Muscle layer of colon (tissue), 2 donors: ENCODE data around the gene NCLN.
"Not testable (repeated sequence)": the region's sequence is repeated elsewhere in the genome, so short reads cannot be mapped to it uniquely, and the experiment has no call there.

Experiments
- H3K27ac ChIP-seq: one replicate; pipeline ENCODE4 v1.7.0; 2013; ENCODE audit warnings: low read depth, mild to moderate bottlenecking, low read length, moderate library complexity
- H3K27me3 ChIP-seq, 2 donors: one replicate each; pipeline ENCODE4 v1.7.0; 2013; ENCODE audit warnings: low read length in 2 of 2, mild to moderate bottlenecking in 2 of 2; ENCODE audit not compliant: insufficient read depth in 2 of 2, control insufficient read depth in 1 of 2
- H3K36me3 ChIP-seq: one replicate; pipeline ENCODE4 v1.7.0; 2013; ENCODE audit warnings: mild to moderate bottlenecking, low read length; ENCODE audit not compliant: insufficient read depth
- H3K4me1 ChIP-seq: one replicate; pipeline ENCODE4 v1.7.0; 2013; ENCODE audit warnings: mild to moderate bottlenecking, low read length; ENCODE audit not compliant: insufficient read depth
- H3K4me3 ChIP-seq, 2 donors: one replicate each; pipeline ENCODE4 v1.7.0; 2013; ENCODE audit warnings: low read length in 2 of 2, low read depth in 1 of 2, mild to moderate bottlenecking in 1 of 2, moderate library complexity in 1 of 2
- H3K9ac ChIP-seq: one replicate; pipeline ENCODE4 v1.7.0; 2013; ENCODE audit warnings: low read length
- H3K9me3 ChIP-seq: one replicate; pipeline ENCODE4 v1.7.0; 2013; ENCODE audit warnings: mild to moderate bottlenecking, low read length
- donor health status: abdominal sarcoma.
- donor health status: Adenocarcinoma of cecum.

NCLN gene

DNA sequence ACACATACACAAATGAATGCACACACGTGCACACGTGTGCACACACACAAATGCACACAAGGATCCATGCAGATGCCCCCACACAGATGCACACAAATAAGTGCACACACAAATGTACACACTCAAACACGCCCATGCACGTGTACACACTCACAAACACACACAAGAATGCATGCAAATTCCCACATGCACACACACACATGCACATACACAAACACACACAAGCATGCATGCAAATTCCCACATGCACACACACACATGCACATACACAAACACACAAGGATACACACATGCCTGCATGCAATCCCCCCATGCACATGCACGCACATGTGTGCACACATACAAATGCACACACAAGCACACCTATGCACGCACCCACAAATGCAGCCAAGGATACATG is 36.6 kb upstream of the NCLN start:
- Histone ChIP-seq H3K27ac (no peak overlapping the region), H3K36me3 (no peaks in the 10 kb centered on the region), H3K4me3 (no peak overlapping the region), H3K9me3 (no peaks in the 10 kb centered on the region), H3K27me3 (peaks cover 0 to 11% of the 10 kb centered on the region in 2 donors), H3K4me1 (no peaks in the 10 kb centered on the region), H3K9ac (no peak overlapping the region)

DNA sequence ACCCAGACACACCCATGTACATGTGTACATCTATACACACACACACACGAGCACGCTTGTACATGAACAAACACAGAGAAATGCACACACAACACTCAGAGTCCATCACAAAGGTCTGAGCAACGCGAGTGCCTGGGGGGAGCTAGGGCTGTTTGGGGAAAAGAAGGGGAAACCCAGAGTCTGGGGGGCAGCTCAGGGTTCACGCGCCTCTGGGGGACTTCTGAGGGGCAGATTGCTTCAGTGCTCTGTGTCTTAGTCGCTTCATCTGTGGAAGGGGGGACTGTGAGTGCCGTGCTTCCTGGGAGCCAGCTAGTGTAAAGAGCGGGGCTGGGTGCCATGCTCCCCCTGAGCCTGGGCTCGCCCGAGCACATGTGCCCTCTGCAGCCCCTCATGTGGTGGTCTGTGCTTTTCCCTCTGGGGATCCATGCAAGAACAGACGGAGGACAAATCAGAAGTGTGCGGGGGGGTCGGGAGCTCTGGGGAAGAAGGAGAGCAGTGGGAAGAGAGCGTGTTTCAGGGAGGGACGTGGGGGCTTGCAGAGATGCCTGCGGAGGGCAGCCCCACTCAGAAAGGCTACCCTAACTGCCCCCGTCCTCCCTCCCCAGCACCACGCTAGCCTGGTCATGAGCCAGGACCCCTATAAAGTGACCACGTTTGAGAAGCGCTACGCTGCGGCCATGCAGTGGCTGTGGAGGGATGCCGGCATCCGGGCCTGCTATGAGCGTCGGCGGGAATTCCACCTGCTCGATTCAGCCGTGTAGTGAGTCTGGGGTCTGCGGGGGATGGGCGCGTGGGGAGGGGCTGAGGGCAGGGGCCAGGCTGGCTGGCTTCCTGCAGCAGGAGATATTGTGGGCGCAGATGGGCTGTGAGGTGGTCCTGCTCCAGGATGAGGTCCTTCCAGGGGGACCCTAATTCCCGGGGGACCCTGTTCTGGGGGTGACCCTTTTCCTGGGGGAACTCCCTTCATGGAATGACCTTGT is 35.9 kb upstream of the NCLN start:
- H3K4me1 ChIP-seq, result no peaks in the 10 kb centered on the region
- H3K9ac ChIP-seq, result no peak overlapping the region
- no peak overlapping the region for H3K4me3 ChIP-seq
- H3K27ac ChIP-seq, result no peak overlapping the region
- H3K36me3 ChIP-seq, result no peaks in the 10 kb centered on the region
- peaks cover 0 to 11% of the 10 kb centered on the region in 2 donors for H3K27me3 ChIP-seq
- H3K9me3 ChIP-seq, result no peaks in the 10 kb centered on the region

DNA sequence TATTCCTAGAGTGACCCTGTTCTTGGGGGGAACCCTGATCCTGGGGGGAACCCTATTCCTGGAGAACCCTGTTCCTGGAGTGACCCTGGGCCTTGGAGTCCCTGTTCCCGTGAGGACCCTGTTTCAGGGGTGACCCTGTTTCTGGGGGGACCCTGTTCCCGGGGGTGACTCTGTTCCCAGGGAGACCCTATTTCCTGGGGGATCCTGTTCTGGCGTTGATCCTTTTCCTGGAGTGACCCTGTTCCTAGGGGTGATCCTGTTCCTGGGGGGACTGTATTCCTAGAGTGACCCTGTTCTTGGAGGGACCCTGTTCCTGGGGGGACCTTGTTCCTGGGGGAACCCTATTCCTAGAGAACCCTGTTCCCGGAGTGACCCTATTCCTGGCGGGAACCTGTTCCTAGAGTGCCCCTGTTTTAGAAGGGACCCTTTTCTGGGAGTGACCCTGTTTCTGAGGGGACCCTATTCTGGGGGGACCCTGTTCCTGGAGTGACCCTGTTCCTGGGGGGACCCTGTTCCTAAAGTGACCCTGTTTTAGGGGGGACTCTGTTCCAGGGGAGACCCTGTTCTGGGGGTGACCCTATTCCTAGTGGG is 34.9 kb upstream of the NCLN start:
- no peaks in the 10 kb centered on the region for H3K9me3 ChIP-seq
- H3K4me3 ChIP-seq, result no peak overlapping the region
- no peak overlapping the region for H3K9ac ChIP-seq
- H3K36me3 ChIP-seq, result no peaks in the 10 kb centered on the region
- H3K4me1 ChIP-seq, result no peaks in the 10 kb centered on the region
- H3K27me3 ChIP-seq, result peaks cover 0 to 11% of the 10 kb centered on the region in 2 donors
- no peak overlapping the region for H3K27ac ChIP-seq

DNA sequence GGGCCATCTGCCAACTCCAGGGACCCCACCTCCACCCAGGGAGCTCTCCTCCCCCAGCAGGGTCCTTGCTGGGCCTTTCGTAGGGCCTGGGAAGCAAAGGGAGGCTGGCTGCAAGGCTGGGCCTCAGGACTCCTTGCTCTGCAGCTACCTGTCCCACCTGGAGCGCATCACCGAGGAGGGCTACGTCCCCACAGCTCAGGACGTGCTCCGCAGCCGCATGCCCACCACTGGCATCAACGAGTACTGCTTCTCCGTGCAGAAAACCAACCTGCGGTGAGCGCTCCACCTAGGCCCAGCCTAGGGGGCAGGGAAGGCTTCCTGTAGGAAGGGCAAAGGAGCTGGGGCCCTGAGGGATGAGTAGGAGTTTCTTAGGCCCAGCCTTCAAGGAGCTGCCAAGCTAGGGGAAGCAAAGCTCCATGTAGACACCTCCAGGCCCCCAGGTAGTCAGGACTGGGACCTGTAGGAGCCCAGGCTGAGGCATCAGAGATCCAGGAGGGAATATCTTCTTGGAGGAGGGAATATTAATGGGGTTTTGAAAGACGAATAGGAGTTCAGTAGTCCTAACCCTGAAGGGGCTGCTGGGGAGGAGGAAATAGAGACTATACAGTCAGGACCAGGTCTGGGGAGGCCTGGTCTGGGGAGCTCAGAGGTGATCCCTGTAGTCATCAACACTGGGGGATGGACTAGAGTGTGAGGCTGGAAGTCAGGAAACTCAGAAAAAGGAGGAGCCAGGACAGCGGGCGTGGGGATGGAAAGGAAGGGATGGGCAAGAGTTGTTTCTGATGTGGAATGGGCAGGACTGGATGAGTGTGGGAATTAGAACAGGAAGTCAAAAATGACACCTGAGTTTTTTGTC is 33.9 kb upstream of the NCLN start:
- peaks cover 0 to 11% of the 10 kb centered on the region in 2 donors for H3K27me3 ChIP-seq
- no peaks in the 10 kb centered on the region for H3K4me1 ChIP-seq
- no peak overlapping the region for H3K4me3 ChIP-seq
- no peak overlapping the region for H3K27ac ChIP-seq
- no peaks in the 10 kb centered on the region for H3K9me3 ChIP-seq
- H3K36me3 ChIP-seq, result no peaks in the 10 kb centered on the region
- no peak overlapping the region for H3K9ac ChIP-seq

DNA sequence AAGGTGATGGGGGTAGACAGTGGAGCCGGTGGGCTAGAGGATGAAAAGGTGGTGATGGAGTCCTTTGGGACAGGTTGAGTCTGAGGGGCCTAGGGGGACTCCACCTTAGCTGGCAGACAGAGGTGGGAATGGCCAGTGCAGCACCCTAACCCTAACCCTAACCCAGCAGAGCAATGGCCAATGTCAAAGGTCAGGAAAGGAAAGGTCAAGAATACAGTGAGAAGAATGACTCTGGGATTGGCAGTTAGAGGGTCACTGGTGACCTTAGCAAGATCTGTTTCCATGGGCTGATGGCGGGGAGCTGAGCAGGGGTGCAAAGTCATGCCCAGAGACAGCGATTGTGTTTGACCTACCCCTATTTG is 33.3 kb upstream of the NCLN start:
- no peaks in the 10 kb centered on the region for H3K9me3 ChIP-seq
- H3K27ac ChIP-seq, result no peak overlapping the region
- H3K36me3 ChIP-seq, result no peaks in the 10 kb centered on the region
- H3K9ac ChIP-seq, result no peak overlapping the region
- H3K4me1 ChIP-seq, result no peaks in the 10 kb centered on the region
- H3K4me3 ChIP-seq, result no peak overlapping the region
- H3K27me3 ChIP-seq, result peaks cover 0 to 11% of the 10 kb centered on the region in 2 donors

DNA sequence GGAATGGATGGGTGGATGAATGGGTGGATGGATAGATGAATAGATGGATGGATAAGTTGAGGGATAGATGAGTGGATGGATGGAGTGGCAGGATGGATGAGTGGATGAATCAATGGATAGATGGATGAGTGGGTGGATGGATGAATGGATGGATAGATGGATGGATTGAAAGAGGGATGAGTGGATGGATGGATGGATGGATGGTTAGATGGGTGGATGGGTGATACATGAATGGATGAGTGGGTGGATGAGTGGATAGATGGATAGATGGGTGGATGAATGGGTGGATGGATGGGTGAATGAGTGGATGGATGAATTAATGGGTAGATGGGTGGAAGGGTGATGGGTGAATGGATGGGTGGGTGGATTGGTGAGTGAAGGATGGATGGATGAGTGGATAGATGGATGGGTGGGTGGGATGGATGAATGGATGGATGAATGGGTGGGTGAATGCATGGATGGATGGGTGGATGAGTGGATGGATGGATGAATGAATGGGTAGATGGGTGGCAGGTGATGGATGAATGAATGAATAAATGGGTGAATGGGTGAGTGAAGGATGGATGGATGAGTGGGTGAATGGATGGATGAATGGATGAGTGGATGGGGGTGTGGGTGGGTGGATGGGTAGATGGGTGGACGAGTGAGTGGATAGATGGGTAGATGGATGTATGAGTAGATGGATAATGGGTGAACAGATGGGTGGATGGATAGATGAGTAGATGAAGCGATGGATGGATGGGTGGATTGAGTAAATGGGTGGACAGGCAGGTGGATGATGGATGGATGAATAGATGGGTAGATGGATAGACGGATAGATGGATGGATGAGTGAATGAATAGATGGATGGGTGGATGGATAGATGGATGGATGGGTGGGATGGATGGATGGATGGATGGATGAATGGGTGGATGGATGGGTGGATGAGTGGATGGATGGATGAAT is 32.2 kb upstream of the NCLN start:
- peaks cover 0 to 11% of the 10 kb centered on the region in 2 donors for H3K27me3 ChIP-seq
- no peaks in the 10 kb centered on the region for H3K36me3 ChIP-seq
- no peak overlapping the region for H3K27ac ChIP-seq
- no peak overlapping the region for H3K9ac ChIP-seq
- no peak overlapping the region for H3K4me3 ChIP-seq
- H3K9me3 ChIP-seq, result no peaks in the 10 kb centered on the region
- H3K4me1 ChIP-seq, result no peaks in the 10 kb centered on the region

DNA sequence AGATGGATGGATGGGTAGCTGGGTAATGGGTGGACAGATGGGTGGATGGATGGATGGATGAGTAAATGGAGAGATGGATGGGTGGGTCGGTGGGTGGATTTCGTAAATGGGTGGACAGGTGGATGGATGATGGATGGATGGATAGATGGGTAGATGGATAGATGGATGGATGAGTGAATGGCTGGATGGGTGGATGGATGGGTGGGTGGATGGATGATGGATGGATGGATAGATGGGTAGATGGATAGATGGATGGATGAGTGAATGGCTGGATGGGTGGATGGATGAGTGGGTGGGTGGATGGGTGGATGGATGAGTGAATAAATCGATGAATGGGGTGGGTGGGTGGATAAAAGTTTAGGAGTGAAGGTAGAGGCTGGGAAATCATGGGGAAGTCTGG is 31.3 kb upstream of the NCLN start:
- not testable (repeated sequence) for H3K9ac ChIP-seq, H3K27ac ChIP-seq, H3K36me3 ChIP-seq, H3K4me3 ChIP-seq, H3K9me3 ChIP-seq, H3K4me1 ChIP-seq
- H3K27me3 ChIP-seq, result peaks cover 0 to 11% of the 10 kb centered on the region in 2 donors

DNA sequence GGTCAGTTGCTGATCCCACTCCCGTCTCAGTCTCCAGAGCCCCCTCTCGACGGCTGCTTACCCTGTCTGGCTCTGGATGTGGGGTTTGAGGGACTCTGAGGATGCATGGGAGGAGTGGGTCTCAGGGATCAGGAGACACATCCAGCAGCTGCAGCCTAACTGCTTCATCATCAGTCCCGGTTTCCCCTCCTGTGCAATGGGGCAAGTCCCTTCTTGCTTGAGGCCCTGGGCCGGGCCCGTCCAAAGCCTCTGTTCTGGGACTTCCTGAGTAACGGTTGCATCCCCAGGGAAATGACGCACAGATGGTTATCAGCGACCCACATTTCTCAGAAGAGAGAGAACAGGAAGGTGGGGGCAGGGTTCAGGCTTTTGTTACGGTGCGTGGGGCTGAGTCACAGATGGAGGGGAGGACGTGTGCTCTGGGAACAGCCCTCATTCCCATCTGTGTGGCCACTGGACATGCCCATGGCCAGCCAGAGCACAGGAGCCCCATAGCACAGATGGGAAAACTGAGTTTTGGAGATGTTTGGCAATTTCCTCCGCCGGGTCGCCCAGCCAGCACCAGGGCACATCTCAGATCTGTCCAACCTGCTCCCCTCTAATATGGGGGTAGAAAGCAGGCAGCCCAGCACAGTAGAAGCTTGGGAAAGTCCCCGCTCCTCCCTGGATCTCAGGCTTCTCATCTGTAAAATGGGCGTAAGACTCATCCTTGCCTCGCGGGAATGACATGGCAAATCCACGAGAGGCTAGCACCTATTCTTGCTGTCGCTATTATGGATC is 30.6 kb upstream of the NCLN start:
- H3K9ac ChIP-seq, result no peak overlapping the region
- H3K27ac ChIP-seq, result no peak overlapping the region
- H3K36me3 ChIP-seq, result no peaks in the 10 kb centered on the region
- H3K27me3 ChIP-seq, result peaks cover 0 to 5% of the 10 kb centered on the region in 2 donors
- no peaks in the 10 kb centered on the region for H3K9me3 ChIP-seq
- H3K4me1 ChIP-seq, result no peaks in the 10 kb centered on the region
- no peak overlapping the region for H3K4me3 ChIP-seq

DNA sequence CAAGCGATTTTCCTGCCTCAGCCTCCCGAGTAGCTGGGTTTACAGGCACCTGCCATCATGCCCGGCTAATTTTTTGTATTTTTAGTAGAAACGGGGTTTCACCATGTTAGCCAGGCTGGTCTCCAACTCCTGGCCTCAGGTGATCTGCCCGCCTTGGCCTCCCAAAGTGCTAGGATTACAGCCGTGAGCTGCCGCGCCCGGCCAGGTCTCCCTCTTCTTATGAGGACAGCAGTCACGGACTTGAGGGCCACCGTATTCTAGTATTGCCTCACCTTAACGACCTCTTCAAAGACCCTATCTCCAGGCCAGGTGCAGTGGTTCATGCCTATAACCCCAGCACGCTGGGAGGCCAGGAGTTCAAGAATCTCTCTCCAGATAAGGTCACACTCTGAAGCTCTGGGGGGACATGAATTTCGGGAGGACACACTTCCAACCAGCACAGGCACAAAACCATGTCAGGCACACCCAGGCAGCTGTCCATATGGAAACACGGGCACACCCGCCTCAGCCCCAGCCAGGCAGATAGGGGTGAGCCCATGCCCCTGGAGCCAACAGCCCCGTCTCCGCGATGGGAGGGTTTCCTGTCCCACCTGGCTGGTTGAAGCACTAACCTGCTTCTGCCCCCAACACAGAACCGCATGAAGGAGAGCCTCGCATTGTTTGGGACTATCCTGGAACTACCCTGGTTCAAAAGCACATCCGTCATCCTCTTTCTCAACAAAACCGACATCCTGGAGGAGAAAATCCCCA is 28.5 kb upstream of the NCLN start:
- Histone ChIP-seq H3K9me3 (no peaks in the 10 kb centered on the region), H3K4me1 (no peaks in the 10 kb centered on the region), H3K36me3 (no peaks in the 10 kb centered on the region), H3K27me3 (no peaks in the 10 kb centered on the region), H3K9ac (no peak overlapping the region), H3K4me3 (no peak overlapping the region), H3K27ac (no peak overlapping the region)

DNA sequence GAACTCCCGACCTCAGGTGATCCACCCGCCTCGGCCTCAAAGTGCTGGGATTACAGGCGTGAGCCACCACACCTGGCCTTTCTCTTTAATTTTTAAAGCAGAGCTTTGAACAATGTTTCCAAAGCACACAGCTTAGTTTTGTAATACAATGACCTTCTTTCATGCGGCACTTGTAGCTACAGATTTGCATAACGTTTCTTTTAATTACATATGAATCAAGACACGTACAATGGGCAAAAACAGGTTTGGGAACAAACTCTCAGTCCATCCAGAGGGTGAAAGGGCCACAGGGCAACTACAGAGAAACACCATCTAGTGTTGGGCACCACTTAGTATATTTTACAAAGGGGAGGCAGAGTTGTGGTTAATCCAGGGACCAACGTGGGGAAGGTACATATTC is 26.2 kb upstream of the NCLN start:
- no peaks in the 10 kb centered on the region for H3K4me1 ChIP-seq
- no peak overlapping the region for H3K4me3 ChIP-seq
- H3K9ac ChIP-seq, result no peak overlapping the region
- no peaks in the 10 kb centered on the region for H3K27me3 ChIP-seq
- no peaks in the 10 kb centered on the region for H3K9me3 ChIP-seq
- no peaks in the 10 kb centered on the region for H3K36me3 ChIP-seq
- H3K27ac ChIP-seq, result no peak overlapping the region
